Subcutaneous adipose tissue (tissue), 4 donors: ENCODE results near the gene SLC6A17. TPM values are rescaled to one million over a fixed set of nuclear protein-coding genes. Genes with fewer than 3 reads are reported as not detected.

ENCODE experiments used
- CTCF ChIP-seq: fragments of 450-650 bp; IDR thresholded peaks from one replicate; pipeline ENCODE4 v1.5.1; 2016; ENCODE audit warnings: low read depth, mild to moderate bottlenecking, control low read depth, antibody characterized with exemption, moderate library complexity
- total RNA-seq, 4 donors: library from RNA; depleted of rRNA; stranded (reverse); fragments of >200 nt; gene quantifications; one replicate each; pipeline ENCODE4 v1.1.0, GENCODE V29; 2016

SLC6A17 gene
- total RNA-seq, 4 donors from 2014 or later, result under 0.01 TPM; not detected in 3

GRCh38 chr1:110173466-110174105 is 23.3 kb downstream of the SLC6A17 start:
- no peak for TF ChIP-seq CTCF

- TF ChIP-seq CTCF, result no peak
Measured at GRCh38 chr1:110174961-110175360, 24.7 kb downstream of the SLC6A17 start.

GRCh38 chr1:110176299-110176956 is 26.1 kb downstream of the SLC6A17 start:
- no peak for TF ChIP-seq CTCF

- no peak for TF ChIP-seq CTCF
Measured at GRCh38 chr1:110177775-110178174, 27.5 kb downstream of the SLC6A17 start.

- TF ChIP-seq CTCF, result no peak
Measured at GRCh38 chr1:110183642-110184167, 33.4 kb downstream of the SLC6A17 start.

- TF ChIP-seq CTCF, result no peak
Measured at GRCh38 chr1:110184446-110184845, 34.2 kb downstream of the SLC6A17 start.

GRCh38 chr1:110185181-110185580 is 34.9 kb downstream of the SLC6A17 start:
- TF ChIP-seq CTCF, result no peak
